Suppressor macrophage (primary cell): Measurements from ENCODE around the gene SCGB1D1.

Experiments
- DNase-seq, 4 experiments: peaks; one replicate each; pipeline ENCODE4 v3.0.0-alpha.2; 2020 to 2022
- total RNA-seq, 17 experiments: gene quantifications; one replicate each; lab custom pipeline; 2026; ENCODE audit warnings: mixed read lengths in 6 of 17, inconsistent platforms in 3 of 17; lab: John Stamatoyannopoulos, UW

Gene SCGB1D1, protein sequence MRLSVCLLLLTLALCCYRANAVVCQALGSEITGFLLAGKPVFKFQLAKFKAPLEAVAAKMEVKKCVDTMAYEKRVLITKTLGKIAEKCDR
- 0 to 0.66 (median 0) reads per million in 17 experiments for total RNA-seq

DNA sequence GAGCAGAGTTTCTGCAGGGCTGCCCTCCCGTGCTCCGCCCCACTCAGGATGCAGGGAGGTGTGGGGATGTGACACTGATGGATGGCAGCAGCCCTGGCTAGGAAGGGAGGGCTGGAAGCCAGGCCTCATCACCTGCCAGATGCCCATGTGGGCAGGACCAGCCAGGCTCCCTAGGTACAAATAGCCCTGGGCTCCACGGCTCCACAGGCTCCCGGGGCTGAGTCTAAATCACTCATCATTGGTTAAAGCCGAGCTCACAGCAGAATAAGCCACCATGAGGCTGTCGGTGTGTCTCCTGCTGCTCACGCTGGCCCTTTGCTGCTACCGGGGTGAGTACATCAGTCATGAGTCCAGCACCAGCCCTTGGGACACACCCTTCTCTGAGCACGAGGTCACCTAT is at the start of gene SCGB1D1:
SCGB1D1 (plus strand) TSS at position 206 of the 400 bp plus-strand sequence; CDS start at position 275, 69 bp downstream.
- no peak for DNase-seq

DNA sequence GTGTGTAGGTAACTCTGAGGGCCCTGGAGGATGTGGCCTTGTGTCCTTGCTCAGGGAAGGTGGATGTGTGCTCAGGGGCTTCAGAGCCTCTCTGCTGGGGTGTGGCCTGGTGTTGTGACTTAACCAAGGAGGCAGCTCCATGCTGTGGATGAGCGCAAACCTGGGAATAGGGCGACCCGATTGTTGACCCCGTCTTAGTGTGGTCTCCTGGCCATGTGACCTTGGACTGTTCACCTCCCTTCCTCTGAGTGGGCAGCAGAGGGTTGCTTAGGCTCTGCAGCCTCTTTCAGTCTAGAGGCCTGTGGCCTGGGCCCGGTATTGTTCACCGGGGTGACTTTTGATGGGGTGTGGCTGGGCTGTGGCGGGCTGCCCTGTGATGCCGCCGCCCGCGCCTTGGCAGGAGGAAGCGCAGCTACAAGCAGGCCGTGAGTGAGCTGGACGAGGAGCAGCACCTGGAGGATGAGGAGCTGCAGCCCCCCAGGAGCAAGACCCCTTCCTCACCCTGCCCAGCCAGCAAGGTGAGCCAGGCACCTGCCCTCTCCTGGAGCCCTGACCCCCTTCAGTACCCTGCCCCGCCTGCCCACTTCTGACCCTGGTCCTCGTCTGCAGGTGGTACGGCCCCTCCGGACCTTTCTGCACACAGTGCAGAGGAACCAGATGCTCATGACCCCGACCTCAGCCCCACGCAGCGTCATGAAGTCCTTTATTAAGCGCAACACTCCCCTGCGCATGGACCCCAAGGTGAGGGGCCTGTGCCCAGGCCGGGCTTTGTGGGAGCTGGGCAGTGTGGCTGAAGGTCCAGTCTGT is 49.5 kb upstream of the SCGB1D1 start:
- DNase-seq: no peak

DNA sequence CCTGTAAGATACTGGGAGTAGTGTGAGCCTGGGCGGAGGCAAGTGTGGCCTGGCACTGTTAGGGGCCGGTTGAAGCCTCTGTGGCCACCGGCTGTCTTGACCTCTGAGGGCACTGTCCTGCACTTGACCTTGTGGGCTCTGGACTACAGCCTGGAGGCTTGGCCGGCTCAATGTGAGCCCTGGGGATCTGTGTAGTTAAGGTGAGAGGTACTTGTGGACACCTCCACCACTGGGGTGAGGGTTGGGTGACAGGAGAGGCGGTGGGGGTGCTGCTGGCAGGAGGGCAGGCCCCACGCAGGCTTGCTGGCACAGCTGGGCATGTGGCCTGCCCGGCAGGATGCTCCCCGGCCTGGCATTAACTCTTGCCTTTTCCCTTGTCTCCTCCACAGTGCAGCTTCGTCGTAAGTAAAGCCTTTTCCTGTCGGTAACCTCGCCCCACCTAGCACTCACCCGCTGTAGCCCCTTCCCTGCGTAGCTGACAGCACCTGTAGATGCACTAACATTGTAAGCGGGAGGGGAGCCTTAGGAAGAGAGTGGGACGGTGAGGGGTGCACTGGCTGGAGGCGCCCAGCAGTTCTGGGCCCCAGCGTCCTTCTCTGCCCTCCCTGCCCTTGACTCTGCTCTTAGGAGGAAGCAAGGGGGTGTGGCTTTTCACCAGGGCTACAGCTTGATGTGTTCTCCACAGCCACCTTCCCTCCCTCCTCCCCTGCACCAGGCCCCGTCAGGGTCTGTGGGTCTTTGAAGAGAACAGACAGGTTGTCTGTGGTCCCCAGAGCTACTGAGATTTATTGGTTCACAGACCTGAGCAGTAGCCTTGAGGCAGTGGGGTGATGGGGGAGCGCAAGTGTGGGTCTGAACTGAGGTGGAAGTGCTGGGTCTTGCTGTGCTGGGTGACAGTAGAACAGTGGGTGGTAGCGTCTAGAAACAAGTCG is 48.6 kb upstream of the SCGB1D1 start:
- no peak for DNase-seq

DNA sequence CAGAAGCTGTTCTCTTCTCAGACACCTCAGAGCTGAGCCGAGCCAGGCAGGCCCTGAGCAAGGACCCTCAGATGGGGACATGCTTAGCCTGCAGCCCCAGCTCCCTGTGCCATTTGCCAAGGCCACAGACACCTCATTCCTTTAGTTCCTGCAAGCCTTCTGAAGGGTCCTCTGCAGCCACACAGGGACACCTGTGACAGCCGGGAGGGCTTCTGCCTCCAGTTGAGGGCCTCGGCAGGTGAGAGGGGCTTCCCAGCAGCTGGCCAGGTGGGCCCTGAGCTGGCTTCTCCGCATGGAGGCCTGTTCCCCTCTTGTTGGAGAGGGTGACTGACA is 48.0 kb upstream of the SCGB1D1 start:
- DNase-seq: no peak

DNA sequence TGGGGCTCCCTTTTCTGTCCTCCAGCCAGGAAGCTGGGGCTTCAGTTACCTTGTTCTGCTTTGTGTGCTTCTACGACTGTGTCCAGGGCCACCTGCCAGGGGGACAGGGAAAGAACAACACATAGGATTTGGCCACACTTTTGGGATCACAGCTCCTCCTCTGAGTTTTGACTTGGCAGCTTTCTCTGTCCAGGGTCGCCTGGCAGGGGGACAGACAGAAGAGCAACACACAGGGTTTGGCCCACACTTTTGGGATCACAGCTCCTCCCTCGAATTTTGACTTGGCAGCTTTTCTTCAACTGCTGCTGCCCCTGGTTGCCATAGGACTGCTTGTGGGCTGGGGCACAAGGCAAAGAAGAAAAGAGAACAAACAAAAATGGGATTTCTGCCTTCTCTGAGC is 47.1 kb upstream of the SCGB1D1 start:
- DNase-seq: no peak

DNA sequence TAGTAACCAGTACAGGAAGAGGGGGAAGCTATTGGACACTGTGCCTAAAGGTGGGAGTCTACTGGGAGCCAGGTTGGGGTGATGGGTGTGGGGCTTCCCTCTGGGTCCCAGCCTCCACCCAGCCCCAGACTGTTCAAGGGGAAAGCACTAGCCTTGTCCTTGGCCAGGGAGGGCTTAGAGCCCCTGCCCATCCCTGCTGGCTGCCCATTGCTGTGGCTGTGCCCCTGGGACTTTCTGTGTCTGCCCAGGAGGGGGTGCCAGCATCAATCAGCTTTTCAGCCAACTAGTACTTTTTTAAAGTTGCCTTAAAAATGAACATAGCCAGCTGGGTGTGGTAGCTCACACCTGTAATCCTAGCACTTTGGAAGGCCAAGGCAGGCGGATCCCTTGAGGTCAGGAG is 46.3 kb upstream of the SCGB1D1 start:
- no peak for DNase-seq

DNA sequence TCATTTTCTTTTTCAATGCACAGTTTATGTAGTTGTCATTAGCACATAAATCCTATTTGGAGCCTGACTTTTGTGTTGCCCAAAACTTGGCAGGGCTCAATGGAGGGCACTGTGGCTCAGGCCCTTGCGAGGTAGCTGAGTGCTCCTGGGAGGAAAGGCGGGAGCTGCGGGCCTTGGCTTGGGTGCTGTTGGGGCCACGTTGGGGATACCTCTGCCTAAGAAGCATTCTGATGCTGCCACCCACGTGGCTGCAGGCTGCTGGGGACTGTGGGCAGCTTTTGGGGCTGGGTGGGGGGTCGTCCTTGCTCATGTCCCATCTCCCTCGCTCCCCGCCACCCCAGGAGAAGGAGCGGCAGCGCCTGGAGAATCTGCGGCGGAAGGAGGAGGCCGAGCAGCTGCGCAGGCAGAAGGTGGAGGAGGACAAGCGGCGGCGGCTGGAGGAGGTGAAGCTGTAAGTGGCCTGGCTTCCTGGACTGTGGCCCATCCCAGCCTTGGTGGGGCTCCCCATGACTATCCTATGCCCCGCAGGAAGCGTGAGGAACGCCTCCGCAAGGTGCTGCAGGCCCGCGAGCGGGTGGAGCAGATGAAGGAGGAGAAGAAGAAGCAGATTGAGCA is 45.3 kb upstream of the SCGB1D1 start:
- DNase-seq: no peak

DNA sequence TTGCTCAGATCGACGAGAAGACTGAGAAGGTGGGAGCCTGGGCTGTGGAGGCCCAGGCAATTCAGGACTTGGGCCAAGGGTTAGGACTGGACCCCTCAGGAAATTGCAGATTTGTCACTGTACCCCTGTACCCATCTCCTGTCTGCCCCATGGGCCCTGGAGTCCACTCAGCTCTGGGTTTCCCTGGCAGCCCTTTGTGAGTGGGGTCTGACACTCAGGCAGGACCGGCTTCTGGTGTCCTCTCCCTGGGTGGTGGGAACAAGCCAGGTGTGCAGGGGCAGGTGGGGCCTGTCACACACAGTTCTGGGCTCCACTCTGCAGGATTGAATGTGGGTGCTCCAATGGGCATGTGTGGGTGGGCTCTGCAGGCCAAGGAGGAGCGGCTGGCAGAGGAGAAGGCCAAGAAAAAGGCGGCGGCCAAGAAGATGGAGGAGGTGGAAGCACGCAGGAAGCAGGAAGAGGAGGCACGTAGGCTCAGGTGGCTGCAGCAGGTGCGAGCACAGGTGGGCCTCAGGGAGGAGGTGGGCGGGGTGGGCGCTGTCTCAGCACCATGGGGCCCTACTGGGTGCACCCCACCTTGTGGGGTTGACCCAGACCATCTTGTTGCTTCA is 44.6 kb upstream of the SCGB1D1 start:
- no peak for DNase-seq

DNA sequence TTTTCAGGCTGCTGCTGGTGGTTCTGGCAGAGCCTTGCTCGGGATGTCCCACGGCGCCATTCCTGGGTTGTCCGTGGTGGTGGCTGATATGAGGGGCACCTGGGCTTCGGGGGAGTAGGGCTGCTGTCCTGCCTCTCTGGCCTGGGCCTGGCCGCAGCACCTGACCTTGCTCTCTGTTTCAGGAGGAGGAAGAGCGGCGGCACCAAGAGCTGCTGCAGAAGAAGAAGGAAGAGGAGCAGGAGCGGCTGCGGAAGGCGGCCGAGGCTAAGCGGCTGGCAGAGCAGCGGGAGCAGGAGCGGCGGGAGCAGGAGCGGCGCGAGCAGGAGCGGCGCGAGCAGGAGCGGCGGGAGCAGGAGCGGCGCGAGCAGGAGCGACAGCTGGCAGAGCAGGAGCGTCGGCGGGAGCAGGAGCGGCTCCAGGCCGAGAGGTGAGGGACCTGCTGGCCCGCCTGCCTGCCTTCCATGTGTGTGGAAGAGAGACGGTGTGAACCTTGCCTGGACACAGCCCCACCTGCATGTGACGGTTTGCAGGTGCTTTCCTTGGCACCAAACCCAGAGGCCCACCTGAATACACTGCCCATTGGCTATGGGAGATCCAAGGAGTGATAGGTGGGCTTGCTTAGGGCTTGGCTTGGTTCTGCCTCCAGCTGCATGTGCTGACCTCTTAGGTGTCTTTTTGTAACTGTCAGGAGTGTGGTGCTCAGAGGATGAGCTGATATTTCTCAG is 43.4 kb upstream of the SCGB1D1 start:
- DNase-seq: no peak

DNA sequence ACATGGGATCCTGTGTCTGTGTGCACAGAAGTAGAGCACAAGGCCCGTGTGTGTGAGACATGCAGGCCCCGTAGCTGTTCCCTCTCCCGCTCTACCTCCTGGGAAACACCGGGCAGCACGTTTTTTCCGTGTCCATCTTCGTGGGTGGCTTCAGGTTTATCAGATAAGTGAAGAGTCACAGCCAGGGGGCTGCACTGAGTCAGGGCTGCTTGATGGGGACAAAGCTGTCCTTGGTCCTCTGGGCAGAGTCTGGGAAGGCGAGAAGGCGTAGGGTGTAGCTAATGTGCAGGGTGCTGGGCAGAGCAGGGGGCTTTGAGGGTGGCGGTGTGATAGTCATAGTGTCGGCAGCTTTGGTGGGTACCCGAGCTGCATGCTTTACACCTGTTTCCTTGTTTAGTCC is 42.5 kb upstream of the SCGB1D1 start:
- no peak for DNase-seq

DNA sequence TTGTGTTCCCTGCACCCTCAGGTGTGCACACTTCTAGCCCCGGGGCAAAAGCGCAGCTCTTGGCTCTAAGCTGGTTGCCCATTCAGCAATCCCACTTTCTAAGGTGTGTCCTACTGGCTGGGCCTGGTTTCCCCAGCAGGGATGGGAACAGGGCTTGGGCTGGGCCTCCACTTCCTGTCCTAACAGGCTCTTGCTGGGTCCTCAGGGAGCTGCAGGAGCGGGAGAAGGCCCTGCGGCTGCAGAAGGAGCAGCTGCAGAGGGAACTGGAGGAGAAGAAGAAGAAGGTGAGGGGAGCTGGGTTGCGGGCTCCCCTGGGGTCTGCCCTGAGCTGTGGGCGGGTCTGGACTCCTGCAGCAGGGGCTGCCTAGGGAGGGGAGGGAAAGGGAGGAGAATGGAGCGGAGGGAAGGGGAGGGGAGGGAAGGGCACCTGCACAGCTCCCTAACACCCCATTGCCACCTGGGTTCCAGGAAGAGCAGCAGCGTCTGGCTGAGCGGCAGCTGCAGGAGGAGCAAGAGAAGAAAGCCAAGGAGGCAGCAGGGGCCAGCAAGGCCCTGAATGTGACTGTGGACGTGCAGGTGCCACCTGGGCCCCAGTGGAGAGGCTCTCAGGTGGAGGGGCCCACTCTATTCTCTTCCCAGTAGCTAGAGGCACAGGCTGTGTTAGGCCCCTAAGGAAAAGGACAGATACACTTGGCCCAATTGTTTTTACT is 41.6 kb upstream of the SCGB1D1 start:
- no peak for DNase-seq

DNA sequence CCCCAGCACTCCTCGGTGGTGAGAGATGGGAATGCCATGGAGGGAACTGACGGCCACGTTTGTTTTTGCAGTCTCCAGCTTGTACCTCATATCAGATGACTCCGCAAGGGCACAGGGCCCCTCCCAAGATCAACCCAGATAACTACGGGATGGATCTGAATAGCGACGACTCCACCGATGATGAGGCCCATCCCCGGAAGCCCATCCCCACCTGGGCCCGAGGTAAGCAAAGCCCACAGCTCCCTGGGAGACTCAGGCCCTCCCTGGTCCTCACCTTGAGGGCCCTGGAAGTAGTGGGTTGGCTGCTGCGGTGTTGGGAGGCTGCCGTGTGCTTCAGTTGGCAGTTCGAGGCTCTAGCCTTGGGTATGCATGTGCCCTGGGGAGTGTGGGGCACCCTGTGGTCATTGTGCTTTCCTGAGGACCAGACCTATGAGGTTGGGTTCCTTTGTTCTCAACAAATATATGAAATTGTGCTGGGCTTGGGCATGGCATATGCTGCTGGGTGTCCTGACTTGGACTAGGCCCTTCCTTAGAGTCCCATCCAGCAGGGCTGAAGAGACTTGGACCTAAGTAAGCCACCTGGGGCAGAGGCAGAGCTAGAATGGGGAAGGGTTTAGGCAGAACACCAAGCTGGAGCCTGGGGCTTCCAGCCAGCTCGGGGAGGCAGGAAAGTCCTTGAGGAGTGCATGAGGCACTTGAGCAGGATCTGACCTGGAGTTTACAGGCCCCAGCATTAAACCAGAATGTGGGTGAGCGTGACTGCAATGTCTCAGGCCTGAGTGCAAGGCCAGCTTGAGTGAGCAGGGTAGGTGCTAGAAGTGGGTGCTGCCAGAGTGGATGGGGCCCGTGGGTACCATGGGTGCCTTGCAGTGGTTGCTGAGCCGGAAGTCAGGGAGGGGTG is 39.8 kb upstream of the SCGB1D1 start:
- DNase-seq: no peak

DNA sequence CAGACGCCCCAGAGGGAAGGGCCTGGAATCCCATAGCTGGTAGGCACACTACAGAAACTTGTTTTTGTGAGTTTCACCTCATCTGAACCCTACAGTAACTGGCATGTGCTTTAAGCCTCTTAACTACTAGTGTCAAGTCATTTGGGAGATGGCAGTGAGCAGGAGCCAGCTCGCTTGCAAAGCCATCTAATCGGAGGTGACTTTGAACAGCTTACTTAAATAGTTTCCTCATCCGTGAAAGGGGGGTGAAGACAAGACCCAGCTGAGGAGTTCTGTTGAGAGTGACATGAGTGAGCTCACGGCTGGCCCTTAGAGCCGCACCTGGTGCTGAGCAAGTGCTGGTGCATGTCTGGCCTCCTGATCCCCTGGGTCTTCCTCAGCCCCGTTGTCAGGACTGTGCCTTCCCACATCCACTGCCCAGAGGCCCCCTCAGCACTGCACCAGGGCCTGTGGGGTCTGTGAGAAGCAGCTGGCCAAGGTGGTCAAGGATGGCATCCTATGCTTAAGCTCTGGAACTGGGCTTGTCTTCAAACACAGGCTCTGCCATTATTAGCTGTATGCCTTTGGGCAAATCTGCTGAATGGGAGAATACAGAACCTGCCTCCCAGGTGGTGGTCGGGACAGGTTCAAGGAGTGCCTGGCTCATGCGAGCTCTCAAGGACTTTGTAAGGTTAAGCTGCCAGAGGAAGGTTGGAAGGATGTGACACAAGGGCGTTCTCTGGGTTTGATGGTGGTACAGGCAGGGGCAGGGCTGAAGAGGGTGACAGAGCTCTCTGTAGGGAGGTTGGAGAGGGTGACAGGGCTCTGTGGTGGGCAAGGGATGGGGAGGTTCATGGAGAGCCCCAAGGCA is 38.9 kb upstream of the SCGB1D1 start:
- no peak for DNase-seq

DNA sequence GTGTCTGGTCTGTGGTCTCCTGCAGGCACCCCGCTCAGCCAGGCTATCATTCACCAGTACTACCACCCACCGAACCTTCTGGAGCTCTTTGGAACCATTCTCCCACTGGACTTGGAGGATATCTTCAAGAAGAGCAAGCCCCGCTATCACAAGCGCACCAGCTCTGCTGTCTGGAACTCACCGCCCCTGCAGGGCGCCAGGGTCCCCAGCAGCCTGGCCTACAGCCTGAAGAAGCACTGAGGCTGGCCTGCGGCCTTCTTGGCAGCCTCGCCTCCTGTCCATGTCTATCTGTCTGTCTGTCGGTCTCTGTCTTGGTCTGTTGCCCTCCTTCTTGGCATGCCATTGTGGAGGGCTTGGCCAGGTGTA is 38.3 kb upstream of the SCGB1D1 start:
- DNase-seq: no peak

DNA sequence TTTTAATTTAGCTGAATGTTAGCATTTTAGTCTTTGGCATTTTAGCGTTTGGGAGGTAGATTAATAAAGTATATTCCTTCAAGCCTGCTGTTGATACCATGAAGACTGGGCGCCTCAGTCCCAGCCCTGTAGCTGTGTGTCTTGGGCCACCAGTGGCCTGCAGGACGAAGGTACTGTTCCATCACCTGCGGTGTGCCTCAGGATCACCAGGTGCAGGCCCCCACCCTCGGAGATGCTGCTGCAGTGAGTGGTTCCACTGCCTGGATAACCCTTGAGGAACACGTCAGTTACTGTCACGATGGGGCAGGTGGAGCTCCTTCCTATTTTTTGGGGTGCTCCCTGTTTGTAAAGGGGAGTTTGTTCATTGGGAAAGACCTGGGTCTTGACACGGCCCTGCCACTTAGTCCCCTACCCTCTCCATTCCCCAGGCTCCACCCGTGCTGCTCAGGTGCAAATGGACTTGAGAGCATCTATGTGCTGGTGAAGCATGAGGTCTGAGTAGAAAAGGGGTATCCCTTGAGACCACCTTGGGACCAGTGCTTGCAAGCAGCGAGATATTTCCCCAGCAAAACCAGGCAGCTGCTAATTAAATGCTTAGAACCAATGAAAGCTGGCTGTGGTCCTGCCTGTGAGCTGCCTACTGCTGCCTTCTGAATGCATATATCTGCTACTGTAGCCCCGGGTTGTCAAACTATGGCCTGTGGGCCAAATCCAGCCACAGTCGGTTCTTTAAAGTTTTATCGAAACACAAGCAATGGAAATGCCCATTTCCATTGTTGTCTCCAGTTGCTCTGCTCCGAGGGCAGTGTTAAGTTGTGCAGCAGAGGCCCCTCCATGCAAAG is 37.5 kb upstream of the SCGB1D1 start:
- no peak for DNase-seq

DNA sequence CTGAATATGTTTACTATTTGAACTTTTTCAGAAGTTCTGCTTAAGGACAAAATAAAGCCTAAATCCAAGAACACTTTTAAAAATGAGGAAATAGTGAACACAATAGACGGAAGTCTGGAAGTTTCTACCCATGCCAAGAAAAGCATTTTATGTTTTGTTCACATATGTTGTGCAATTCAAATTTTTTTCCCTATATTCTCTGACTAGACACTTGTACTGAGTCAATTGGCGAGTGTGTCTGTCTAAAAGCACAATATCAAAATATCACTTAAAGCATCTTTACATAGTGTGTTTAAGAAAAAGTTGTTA is 37.0 kb upstream of the SCGB1D1 start:
- peak in 3 of 4 experiments; percentile 7 to 72 (median 62) for DNase-seq

DNA sequence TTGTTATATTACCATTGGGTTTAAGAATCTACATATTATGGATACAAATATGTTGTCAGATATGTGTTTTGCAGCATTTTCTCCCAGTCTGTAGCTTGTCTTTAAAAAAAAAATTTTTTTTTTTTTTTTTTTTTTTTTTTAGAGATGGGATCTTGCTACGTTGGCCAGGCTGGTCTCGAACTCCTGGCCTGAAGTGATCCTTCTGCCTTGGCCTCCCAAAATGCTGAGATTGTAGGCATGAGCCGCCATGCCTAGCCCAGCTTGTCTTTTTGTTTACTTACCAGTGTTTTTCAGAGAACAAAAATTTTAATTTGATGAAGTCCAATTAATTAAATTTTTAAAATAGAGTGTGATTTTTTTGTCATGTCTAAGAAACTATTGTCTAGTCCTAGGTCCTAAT is 36.4 kb upstream of the SCGB1D1 start:
- DNase-seq: no peak

DNA sequence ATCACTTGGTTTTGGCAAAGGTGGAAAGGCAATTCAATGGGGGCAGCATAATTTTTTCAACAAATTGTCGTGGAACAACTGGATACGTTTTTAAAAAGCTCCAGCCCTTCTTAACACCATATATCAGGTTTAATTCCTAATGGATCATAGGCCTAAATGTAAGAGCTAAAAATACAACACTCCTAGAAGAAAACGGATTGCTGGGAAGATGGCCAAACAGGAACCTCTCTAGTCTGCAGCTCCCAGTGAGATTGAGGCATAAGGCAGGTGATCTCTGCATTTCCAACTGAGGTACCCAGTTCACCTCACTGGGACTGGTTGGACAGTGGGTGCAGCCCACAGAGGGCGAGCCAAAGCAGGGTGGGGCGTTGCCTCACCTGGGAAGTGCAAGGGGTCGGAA is 32.4 kb upstream of the SCGB1D1 start:
- DNase-seq: no peak

DNA sequence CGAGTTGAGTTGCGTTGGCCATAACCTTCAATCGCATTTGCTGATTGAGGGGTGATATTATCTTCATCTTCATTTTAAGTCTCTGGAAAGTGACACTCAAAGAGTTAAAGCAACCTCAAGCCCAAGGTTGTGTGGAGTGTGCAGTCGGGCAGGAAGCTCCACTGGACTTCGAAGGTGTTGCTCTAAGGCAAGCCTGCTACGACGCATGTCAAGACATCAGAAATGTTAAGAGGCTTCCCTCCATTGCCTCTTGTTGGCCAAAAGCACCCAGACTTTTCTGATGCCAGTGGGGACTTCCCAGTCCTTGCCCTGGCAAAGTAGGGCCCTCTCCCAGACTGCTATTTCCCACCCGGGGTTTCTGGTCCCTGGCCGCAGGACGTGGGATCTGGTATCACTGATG is 23.6 kb upstream of the SCGB1D1 start:
- DNase-seq: no peak
